SK-N-MC (cell line): Measurements from ENCODE around the gene CAMSAP2.

ENCODE experiments used
- EZH2 ChIP-seq: fragments of 200-600 bp; sonication (generic); IDR thresholded peaks from one replicate; pipeline ENCODE4 v1.6.1; 2017; ENCODE audit warnings: antibody characterized with exemption
- POLR2AphosphoS5 ChIP-seq: IDR thresholded peaks from 2 replicates; pipeline ENCODE4 v1.6.1; 2012; ENCODE audit warnings: mild to moderate bottlenecking, low read depth, low read length, borderline replicate concordance

DNA sequence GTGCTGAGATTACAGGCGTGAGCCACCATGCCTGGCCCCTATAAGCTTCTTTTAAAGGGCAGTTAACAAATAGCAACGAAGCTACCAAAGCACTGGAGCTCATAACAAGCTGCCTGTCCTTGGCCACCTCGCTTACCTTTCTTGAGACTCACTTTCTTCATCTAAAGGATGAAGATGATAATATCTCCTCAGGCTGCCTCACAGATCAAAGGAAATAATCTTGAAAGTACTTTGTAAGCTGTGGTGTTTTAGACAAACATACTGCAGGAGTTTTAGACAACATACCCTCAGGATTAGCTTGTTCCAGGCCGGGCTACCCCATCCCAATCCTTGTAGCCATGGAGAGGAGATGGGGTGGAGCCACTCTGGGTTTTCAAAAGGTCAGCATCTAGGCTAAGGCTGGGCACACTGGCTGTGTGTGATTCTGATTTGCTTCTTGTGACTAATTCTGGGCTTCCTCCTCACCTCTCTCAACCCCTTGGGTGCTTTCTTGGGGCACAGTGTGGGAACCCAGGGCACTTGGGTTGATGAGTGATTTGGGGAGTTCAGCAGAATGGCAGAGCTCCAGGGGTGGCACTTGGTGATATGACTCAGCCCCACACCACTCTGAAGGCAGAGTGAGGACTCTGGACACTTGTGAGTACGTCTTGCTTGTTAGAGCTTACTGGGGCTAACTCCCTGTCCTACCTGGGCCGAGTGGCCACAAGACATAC lies 139.3 kb downstream of the CAMSAP2 start:
- TF ChIP-seq EZH2 (no peak), POLR2AphosphoS5 (no peak)
